ENCODE results near the gene R3HDM4. TPM values are rescaled to one million over a fixed set of nuclear protein-coding genes. Genes with fewer than 3 reads are reported as not detected.

R3HDM4 gene
- total and polyA plus RNA-seq, 4 donors = 31.6 to 139 (median 77.7) TPM

GRCh38 chr19:861756-862580, 51.1 kb downstream of the R3HDM4 start:
- 16 to 19% methylated on average over 56 to 60 of the region's 60 CpGs for WGBS, 2 donors
- peaks cover 0 to 13% (median 9%) of the 10 kb centered on the region in 5 donors for H3K4me1 ChIP-seq (ENCODE audit: control insufficient read depth in 5 of 5, insufficient read depth in 5 of 5, low read length in 5 of 5)
- H3K4me3 ChIP-seq = no peak overlapping the region
- peaks cover 0 to 12% (median 0%) of the 10 kb centered on the region in 3 donors for H3K27me3 ChIP-seq (ENCODE audit: control insufficient read depth in 3 of 3, insufficient read depth in 3 of 3, low read length in 2 of 3)
- H3K9ac ChIP-seq (ENCODE audit: insufficient read depth in 1 of 2, low read length in 2 of 2) = no peak overlapping the region
- H3K27ac ChIP-seq (ENCODE audit: low read depth in 1 of 2, low read length in 1 of 2) = no peak overlapping the region
- ATAC-seq (ENCODE audit: insufficient read depth, low FRiP score) (peak; percentile 35), DNase-seq (peak in 1 of 3 donors; percentile 53)
- no peak for TF ChIP-seq CTCF (IDR thresholded peaks at IDR 0.05; ENCODE audit: control extremely low read depth, extremely low read depth)
- H3K36me3 ChIP-seq (ENCODE audit: control insufficient read depth in 4 of 4, insufficient read depth in 4 of 4, low read length in 4 of 4) = peaks cover 0 to 1% (median 0%) of the 10 kb centered on the region in 4 donors
- H3K9me3 ChIP-seq (ENCODE audit: control insufficient read depth in 4 of 4, insufficient read depth in 3 of 4, low read length in 3 of 4) = no peaks in the 10 kb centered on the region

GRCh38 chr19:861141-861755, 51.8 kb downstream of the R3HDM4 start:
- peaks cover 0 to 12% (median 0%) of the 10 kb centered on the region in 3 donors for H3K27me3 ChIP-seq (ENCODE audit: control insufficient read depth in 3 of 3, insufficient read depth in 3 of 3, low read length in 2 of 3)
- H3K9me3 ChIP-seq (ENCODE audit: control insufficient read depth in 4 of 4, insufficient read depth in 3 of 4, low read length in 3 of 4) = no peaks in the 10 kb centered on the region
- peaks cover 0 to 13% (median 9%) of the 10 kb centered on the region in 5 donors for H3K4me1 ChIP-seq (ENCODE audit: control insufficient read depth in 5 of 5, insufficient read depth in 5 of 5, low read length in 5 of 5)
- no peak overlapping the region for H3K9ac ChIP-seq (ENCODE audit: insufficient read depth in 1 of 2, low read length in 2 of 2)
- DNase-seq = no peak
- 57 to 62% methylated on average over 25 to 35 of the region's 35 CpGs for WGBS, 2 donors
- TF ChIP-seq CTCF (IDR thresholded peaks at IDR 0.05; ENCODE audit: control extremely low read depth, extremely low read depth) = no peak
- H3K27ac ChIP-seq (ENCODE audit: low read depth in 1 of 2, low read length in 1 of 2) = no peak overlapping the region
- no peaks in the 10 kb centered on the region for H3K36me3 ChIP-seq (ENCODE audit: control insufficient read depth in 4 of 4, insufficient read depth in 4 of 4, low read length in 4 of 4)
- ATAC-seq (ENCODE audit: insufficient read depth, low FRiP score) = no peak
- no peak overlapping the region for H3K4me3 ChIP-seq

GRCh38 chr19:858868-859843, 53.9 kb downstream of the R3HDM4 start, which contains the start of gene CFD:
CFD (plus strand) TSS chr19:859664; CDS start chr19:859690, 26 bp downstream.
- Histone ChIP-seq H3K9ac (ENCODE audit: insufficient read depth in 1 of 2, low read length in 2 of 2) (no peak within 1 kb of the TSS), H3K9me3 (ENCODE audit: control insufficient read depth in 4 of 4, insufficient read depth in 3 of 4, low read length in 3 of 4) (no peaks in the 10 kb centered on the region), H3K36me3 (ENCODE audit: control insufficient read depth in 4 of 4, insufficient read depth in 4 of 4, low read length in 4 of 4) (no peaks in the 10 kb centered on the region), H3K27me3 (ENCODE audit: control insufficient read depth in 3 of 3, insufficient read depth in 3 of 3, low read length in 2 of 3) (peaks cover 0 to 12% (median 0%) of the 10 kb centered on the region in 3 donors), H3K27ac (ENCODE audit: low read depth in 1 of 2, low read length in 1 of 2) (peak within 1 kb of the TSS; percentile 22 to 55), H3K4me3 (no peak within 1 kb of the TSS), H3K4me1 (ENCODE audit: control insufficient read depth in 5 of 5, insufficient read depth in 5 of 5, low read length in 5 of 5) (peaks cover 0 to 13% (median 9%) of the 10 kb centered on the region in 5 donors)
- 19 to 39% methylated on average over 21 to 24 of the region's 24 CpGs for WGBS, 2 donors
- peak in 2 of 3 donors; percentile 40 to 67 for DNase-seq
- TF ChIP-seq CTCF (IDR thresholded peaks at IDR 0.05; ENCODE audit: control extremely low read depth, extremely low read depth) = no peak
- no peak for ATAC-seq (ENCODE audit: insufficient read depth, low FRiP score)
